ENCODE results near the gene CLEC10A.

DNA sequence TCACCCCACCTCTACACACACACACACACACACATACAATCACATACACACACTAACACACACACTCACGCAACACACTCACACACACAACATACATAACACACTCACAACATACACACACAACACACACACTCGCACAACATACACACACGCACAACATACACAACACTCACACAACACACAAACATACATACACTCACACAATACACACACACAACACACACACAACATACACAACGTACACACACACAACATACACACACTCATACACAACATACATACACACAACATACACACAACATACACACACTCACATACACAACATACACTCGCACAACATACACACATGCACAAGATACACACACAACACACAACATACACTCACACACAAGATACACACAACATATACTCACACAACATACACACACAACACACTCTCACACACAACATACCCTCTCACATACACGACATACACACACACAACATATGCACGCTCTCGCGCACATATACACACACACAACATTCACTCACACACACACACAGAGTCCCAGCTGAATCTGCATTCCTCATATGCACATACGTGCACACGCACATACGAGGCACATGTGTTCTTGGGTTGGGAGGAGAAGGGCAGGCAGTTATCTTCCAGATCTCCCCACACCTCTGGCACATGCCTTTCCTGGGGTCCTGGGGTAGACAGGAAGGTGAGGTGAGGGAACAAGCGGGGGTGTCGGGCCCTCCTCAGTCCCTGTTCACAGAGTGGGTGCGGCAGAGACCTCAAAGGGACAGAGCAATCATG is 33.4 kb upstream of the CLEC10A start:
- TF ChIP-seq, protein P1, sequence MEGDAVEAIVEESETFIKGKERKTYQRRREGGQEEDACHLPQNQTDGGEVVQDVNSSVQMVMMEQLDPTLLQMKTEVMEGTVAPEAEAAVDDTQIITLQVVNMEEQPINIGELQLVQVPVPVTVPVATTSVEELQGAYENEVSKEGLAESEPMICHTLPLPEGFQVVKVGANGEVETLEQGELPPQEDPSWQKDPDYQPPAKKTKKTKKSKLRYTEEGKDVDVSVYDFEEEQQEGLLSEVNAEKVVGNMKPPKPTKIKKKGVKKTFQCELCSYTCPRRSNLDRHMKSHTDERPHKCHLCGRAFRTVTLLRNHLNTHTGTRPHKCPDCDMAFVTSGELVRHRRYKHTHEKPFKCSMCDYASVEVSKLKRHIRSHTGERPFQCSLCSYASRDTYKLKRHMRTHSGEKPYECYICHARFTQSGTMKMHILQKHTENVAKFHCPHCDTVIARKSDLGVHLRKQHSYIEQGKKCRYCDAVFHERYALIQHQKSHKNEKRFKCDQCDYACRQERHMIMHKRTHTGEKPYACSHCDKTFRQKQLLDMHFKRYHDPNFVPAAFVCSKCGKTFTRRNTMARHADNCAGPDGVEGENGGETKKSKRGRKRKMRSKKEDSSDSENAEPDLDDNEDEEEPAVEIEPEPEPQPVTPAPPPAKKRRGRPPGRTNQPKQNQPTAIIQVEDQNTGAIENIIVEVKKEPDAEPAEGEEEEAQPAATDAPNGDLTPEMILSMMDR (IDR thresholded peaks at IDR 0.05) = no peak
- TF ChIP-seq POLR2A (IDR thresholded peaks at IDR 0.05) = no peak
